Duodenal mucosa (tissue), 2 donors: ENCODE data around the gene DENND10.
A peak's percentile ranks its signal among the peaks of the same experiment; 100 is the strongest.
"Not testable (repeated sequence)": the region's sequence is repeated elsewhere in the genome, so short reads cannot be mapped to it uniquely, and the experiment has no call there.

Experiments
- H3K27ac ChIP-seq: one replicate; pipeline ENCODE4 v1.7.0; 2013; ENCODE audit warnings: low read depth, low read length
- H3K27me3 ChIP-seq, 2 donors: one replicate each; pipeline ENCODE4 v1.7.0; 2013; ENCODE audit warnings: low read length in 2 of 2, control low read depth in 1 of 2; ENCODE audit not compliant: insufficient read depth in 2 of 2, control insufficient read depth in 1 of 2
- H3K36me3 ChIP-seq, 2 donors: one replicate each; pipeline ENCODE4 v1.7.0; 2013; ENCODE audit warnings: low read length in 2 of 2, control low read depth in 1 of 2; ENCODE audit not compliant: insufficient read depth in 2 of 2, control insufficient read depth in 1 of 2
- H3K4me1 ChIP-seq, 2 donors: one replicate each; pipeline ENCODE4 v1.7.0; 2013; ENCODE audit warnings: low read length in 2 of 2, control low read depth in 1 of 2; ENCODE audit not compliant: insufficient read depth in 2 of 2, control insufficient read depth in 1 of 2
- H3K4me3 ChIP-seq, 2 donors: one replicate each; pipeline ENCODE4 v1.7.0; 2013; ENCODE audit warnings: low read length in 2 of 2, low read depth in 1 of 2
- H3K9ac ChIP-seq, 2 donors: one replicate each; pipeline ENCODE4 v1.7.0; 2013; ENCODE audit warnings: low read length in 2 of 2, low read depth in 1 of 2
- H3K9me3 ChIP-seq, 2 donors: one replicate each; pipeline ENCODE4 v1.7.0; 2013; ENCODE audit warnings: low read length in 2 of 2, control low read depth in 1 of 2; ENCODE audit not compliant: control insufficient read depth in 1 of 2

Gene DENND10

GRCh38 chr10:119107771-119108170 is 3.9 kb downstream of the DENND10 start:
- peaks cover 4 to 16% of the 10 kb centered on the region in 2 donors for H3K36me3 ChIP-seq
- H3K27me3 ChIP-seq, result not testable (repeated sequence)

GRCh38 chr10:119112056-119112455 is 8.1 kb downstream of the DENND10 start:
- Histone ChIP-seq H3K4me3 (no peak overlapping the region), H3K27ac (no peak overlapping the region), H3K4me1 (no peaks in the 10 kb centered on the region), H3K9me3 (no peaks in the 10 kb centered on the region), H3K27me3 (no peaks in the 10 kb centered on the region), H3K36me3 (peaks cover 4 to 32% of the 10 kb centered on the region in 2 donors), H3K9ac (no peak overlapping the region)

More at GRCh38 chr10:119107771-119108170, 3.9 kb downstream of the DENND10 start:
- not testable (repeated sequence) for H3K9me3 ChIP-seq, H3K4me1 ChIP-seq, H3K27ac ChIP-seq, H3K4me3 ChIP-seq, H3K9ac ChIP-seq

GRCh38 chr10:119113751-119114732 is 10.1 kb downstream of the DENND10 start:
- no peak overlapping the region for H3K27ac ChIP-seq
- peaks cover 4 to 31% of the 10 kb centered on the region in 2 donors for H3K36me3 ChIP-seq
- no peaks in the 10 kb centered on the region for H3K9me3 ChIP-seq
- no peaks in the 10 kb centered on the region for H3K27me3 ChIP-seq
- H3K9ac ChIP-seq, result no peak overlapping the region
- no peaks in the 10 kb centered on the region for H3K4me1 ChIP-seq
- no peak overlapping the region for H3K4me3 ChIP-seq

GRCh38 chr10:119115926-119116325 is 12.0 kb downstream of the DENND10 start:
- H3K4me3 ChIP-seq, result no peak overlapping the region
- H3K4me1 ChIP-seq, result no peaks in the 10 kb centered on the region
- H3K36me3 ChIP-seq, result peaks cover 4 to 37% of the 10 kb centered on the region in 2 donors
- H3K27me3 ChIP-seq, result no peaks in the 10 kb centered on the region
- H3K9me3 ChIP-seq, result no peaks in the 10 kb centered on the region
- H3K27ac ChIP-seq, result no peak overlapping the region
- H3K9ac ChIP-seq, result no peak overlapping the region

- Histone ChIP-seq H3K4me1 (no peaks in the 10 kb centered on the region), H3K36me3 (peaks cover 4 to 37% of the 10 kb centered on the region in 2 donors), H3K4me3 (no peak overlapping the region), H3K9me3 (no peaks in the 10 kb centered on the region), H3K9ac (no peak overlapping the region), H3K27me3 (no peaks in the 10 kb centered on the region), H3K27ac (no peak overlapping the region)
Observed at GRCh38 chr10:119116326-119116951, 12.5 kb downstream of the DENND10 start.

- Histone ChIP-seq H3K27ac (no peak overlapping the region), H3K4me3 (no peak overlapping the region), H3K9ac (no peak overlapping the region), H3K9me3 (no peaks in the 10 kb centered on the region), H3K4me1 (no peaks in the 10 kb centered on the region), H3K27me3 (no peaks in the 10 kb centered on the region), H3K36me3 (peaks cover 0 to 38% of the 10 kb centered on the region in 2 donors)
Observed at GRCh38 chr10:119118231-119118630, 14.3 kb downstream of the DENND10 start.

- Histone ChIP-seq H3K36me3 (peaks cover 0 to 31% of the 10 kb centered on the region in 2 donors), H3K4me3 (no peak overlapping the region), H3K4me1 (no peaks in the 10 kb centered on the region), H3K9me3 (no peaks in the 10 kb centered on the region), H3K27me3 (no peaks in the 10 kb centered on the region), H3K27ac (no peak overlapping the region), H3K9ac (no peak overlapping the region)
Observed at GRCh38 chr10:119119400-119119799, 15.5 kb downstream of the DENND10 start.

GRCh38 chr10:119120413-119120867 is 16.5 kb downstream of the DENND10 start:
- H3K27me3 ChIP-seq, result no peaks in the 10 kb centered on the region
- H3K36me3 ChIP-seq, result peaks cover 0 to 36% of the 10 kb centered on the region in 2 donors
- H3K9ac ChIP-seq, result no peak overlapping the region
- H3K4me3 ChIP-seq, result no peak overlapping the region
- no peaks in the 10 kb centered on the region for H3K4me1 ChIP-seq
- peak overlapping the region; percentile 14 for H3K27ac ChIP-seq
- no peaks in the 10 kb centered on the region for H3K9me3 ChIP-seq

- no peaks in the 10 kb centered on the region for H3K27me3 ChIP-seq
Observed at GRCh38 chr10:119120875-119121274, 17.0 kb downstream of the DENND10 start.

GRCh38 chr10:119125942-119126341 is 22.0 kb downstream of the DENND10 start:
- Histone ChIP-seq H3K4me1 (no peaks in the 10 kb centered on the region), H3K27me3 (no peaks in the 10 kb centered on the region), H3K27ac (no peak overlapping the region), H3K36me3 (peaks cover 8 to 33% of the 10 kb centered on the region in 2 donors), H3K4me3 (no peak overlapping the region), H3K9me3 (no peaks in the 10 kb centered on the region), H3K9ac (no peak overlapping the region)

More at GRCh38 chr10:119120875-119121274, 17.0 kb downstream of the DENND10 start:
- Histone ChIP-seq H3K27ac (peak overlapping the region; percentile 14), H3K9ac (no peak overlapping the region), H3K9me3 (no peaks in the 10 kb centered on the region), H3K4me3 (no peak overlapping the region), H3K36me3 (peaks cover 0 to 37% of the 10 kb centered on the region in 2 donors), H3K4me1 (no peaks in the 10 kb centered on the region)
